NT2/D1 (cell line): ENCODE data around the gene CTNNA2.

Experiments used
- SUZ12 ChIP-seq: IDR thresholded peaks from 2 replicates; pipeline ENCODE4 v1.6.1; 2011; ENCODE audit not compliant: insufficient read length, insufficient read depth; ENCODE audit errors: extremely low read depth
- YY1 ChIP-seq: IDR thresholded peaks from 2 replicates; pipeline ENCODE4 v1.6.1; 2011; ENCODE audit not compliant: insufficient read length, insufficient read depth

DNA sequence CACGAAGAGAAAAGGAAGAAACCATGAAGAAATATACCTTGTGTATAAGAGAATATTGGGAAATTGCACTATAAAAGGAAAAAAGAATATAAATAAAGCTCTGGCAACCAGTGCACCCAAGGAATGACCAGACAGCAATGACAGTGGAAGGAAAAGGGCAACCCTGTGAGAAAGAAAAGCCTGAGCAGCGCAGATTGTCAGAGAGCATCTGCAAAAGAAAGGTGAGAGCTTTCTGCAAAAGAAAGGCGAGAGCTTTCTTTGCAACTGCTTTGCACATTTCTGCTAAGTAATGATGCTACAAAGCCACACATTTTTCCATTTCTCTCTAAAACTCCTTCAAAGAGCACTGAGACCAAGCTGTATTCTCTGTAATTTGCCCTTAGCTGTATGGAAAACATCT, 83.6 kb downstream of the CTNNA2 start:
- TF ChIP-seq SUZ12, result no peak
- TF ChIP-seq YY1, result no peak
